Measurements from ENCODE around the gene TMPRSS4. TPM values are rescaled to one million over a fixed set of nuclear protein-coding genes. Genes with fewer than 3 reads are reported as not detected.

Gene TMPRSS4
- total and polyA plus RNA-seq, 7 donors, result 0.12 to 0.47 TPM; not detected in 5

DNA sequence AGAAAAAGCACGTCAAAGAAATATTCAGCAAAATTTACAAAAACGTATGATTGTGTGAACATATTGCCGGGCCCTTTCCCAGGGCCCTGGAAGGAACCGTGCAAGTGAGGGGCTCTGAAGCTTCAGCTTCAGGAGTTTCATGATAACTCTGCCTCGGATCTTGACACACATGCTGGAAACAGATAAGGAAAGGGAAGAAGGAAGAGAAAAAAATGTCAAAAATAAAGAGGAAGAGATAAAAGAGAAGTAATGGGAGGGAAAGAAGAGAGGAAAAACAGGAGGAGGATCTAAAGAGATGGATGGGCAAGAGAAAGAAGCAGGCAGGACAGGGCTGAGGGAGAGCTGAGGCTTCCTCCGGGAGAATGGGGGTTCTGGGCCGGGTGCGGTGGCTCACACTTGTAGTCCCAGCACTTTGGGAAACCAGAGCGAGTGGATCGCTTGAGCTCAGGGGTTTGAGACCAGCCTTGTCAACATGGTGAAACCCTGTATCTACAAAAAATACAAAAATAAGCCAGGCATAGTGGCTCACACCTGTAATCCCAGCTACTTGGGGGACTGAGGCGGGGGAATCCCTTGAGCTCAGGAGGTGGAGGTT lies 2.7 kb upstream of the TMPRSS4 start:
- TF ChIP-seq, protein P1, sequence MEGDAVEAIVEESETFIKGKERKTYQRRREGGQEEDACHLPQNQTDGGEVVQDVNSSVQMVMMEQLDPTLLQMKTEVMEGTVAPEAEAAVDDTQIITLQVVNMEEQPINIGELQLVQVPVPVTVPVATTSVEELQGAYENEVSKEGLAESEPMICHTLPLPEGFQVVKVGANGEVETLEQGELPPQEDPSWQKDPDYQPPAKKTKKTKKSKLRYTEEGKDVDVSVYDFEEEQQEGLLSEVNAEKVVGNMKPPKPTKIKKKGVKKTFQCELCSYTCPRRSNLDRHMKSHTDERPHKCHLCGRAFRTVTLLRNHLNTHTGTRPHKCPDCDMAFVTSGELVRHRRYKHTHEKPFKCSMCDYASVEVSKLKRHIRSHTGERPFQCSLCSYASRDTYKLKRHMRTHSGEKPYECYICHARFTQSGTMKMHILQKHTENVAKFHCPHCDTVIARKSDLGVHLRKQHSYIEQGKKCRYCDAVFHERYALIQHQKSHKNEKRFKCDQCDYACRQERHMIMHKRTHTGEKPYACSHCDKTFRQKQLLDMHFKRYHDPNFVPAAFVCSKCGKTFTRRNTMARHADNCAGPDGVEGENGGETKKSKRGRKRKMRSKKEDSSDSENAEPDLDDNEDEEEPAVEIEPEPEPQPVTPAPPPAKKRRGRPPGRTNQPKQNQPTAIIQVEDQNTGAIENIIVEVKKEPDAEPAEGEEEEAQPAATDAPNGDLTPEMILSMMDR (IDR thresholded peaks at IDR 0.05), result no peak
- DNase-seq (peak in 1 of 2 donors; percentile 17), ATAC-seq (no peak)
- H3K4me3 ChIP-seq, result no peak overlapping the region
- WGBS, 3 donors, result 83 to 90% (median 87%) methylated on average over 11 of the region's 11 CpGs
- no peaks in the 10 kb centered on the region for H3K36me3 ChIP-seq (ENCODE audit: insufficient read depth in 1 of 2, low read depth in 1 of 2)
- no peaks in the 10 kb centered on the region for H3K4me1 ChIP-seq
- H3K27me3 ChIP-seq (ENCODE audit: insufficient read depth in 3 of 3, low read length in 2 of 3), result no peaks in the 10 kb centered on the region
- intact Hi-C loops (cut with DNase I), result no loop called here
- no peaks in the 10 kb centered on the region for H3K9me3 ChIP-seq
- no peak overlapping the region for H3K27ac ChIP-seq

DNA sequence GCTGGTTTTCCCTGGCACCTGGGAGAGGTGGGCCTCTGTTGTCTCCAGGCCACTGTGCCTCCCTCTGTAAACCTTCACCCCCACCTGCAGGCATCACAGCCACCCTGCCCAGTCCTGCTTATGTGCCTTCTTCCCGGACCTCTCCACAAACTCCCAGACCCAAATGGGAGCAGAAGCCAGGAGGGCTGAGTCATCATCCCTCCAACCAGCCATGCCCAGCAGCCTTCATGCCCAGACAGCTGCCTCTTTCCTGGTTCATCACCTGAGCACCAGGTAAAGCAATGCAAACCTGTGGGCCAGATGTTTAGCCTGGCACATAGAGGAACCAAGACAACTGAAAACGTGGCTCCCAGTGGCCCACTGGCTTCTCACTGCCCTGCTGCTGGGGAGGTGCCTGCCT lies 2.1 kb upstream of the TMPRSS4 start:
- no peaks in the 10 kb centered on the region for H3K27me3 ChIP-seq (ENCODE audit: insufficient read depth in 3 of 3, low read length in 2 of 3)
- ATAC-seq (no peak), DNase-seq (peak in 1 of 2 donors; percentile 19)
- 46 to 73% (median 61%) methylated on average over 2 of the region's 2 CpGs for WGBS, 3 donors
- no peaks in the 10 kb centered on the region for H3K9me3 ChIP-seq
- H3K4me3 ChIP-seq, result no peak overlapping the region
- H3K4me1 ChIP-seq, result no peaks in the 10 kb centered on the region
- H3K36me3 ChIP-seq (ENCODE audit: insufficient read depth in 1 of 2, low read depth in 1 of 2), result no peaks in the 10 kb centered on the region
- intact Hi-C loops (cut with DNase I), result no loop called here
- TF ChIP-seq, protein P1 (IDR thresholded peaks at IDR 0.05), result no peak
- no peak overlapping the region for H3K27ac ChIP-seq

DNA sequence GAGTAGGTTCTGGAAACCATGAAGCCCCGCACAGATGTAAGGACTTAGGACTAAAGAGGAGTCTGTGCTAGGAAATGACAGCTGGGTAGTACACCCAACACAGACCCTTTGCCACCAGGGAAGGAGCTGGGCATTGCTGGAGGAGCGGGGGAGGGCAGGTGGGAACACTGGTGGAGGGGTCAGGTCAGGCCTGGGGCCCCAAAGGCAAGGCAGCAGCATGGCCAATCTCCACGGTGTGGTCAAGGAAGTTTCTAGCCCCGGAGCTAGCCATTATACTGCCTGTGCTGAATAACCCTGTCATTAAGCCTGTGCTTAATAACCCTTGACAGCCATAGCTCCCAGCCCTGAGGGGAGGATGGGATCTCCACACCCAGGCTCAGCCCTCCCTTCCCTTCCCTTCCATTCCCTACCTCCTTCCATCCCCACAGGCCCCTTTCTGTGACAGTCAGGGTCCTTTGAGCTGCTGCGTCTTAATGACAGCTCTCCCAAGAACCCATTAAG lies 2.1 kb downstream of the TMPRSS4 start:
- no peak overlapping the region for H3K4me3 ChIP-seq
- no peak overlapping the region for H3K27ac ChIP-seq
- H3K27me3 ChIP-seq (ENCODE audit: insufficient read depth in 3 of 3, low read length in 2 of 3), result no peaks in the 10 kb centered on the region
- H3K4me1 ChIP-seq, result peaks cover 14% of the 10 kb centered on the region
- TF ChIP-seq, protein P1 (IDR thresholded peaks at IDR 0.05), result no peak
- intact Hi-C loops (cut with DNase I), result no loop called here
- WGBS, 3 donors, result 72 to 76% (median 73%) methylated on average over 5 of the region's 5 CpGs
- no peaks in the 10 kb centered on the region for H3K36me3 ChIP-seq (ENCODE audit: insufficient read depth in 1 of 2, low read depth in 1 of 2)
- H3K9me3 ChIP-seq, result no peaks in the 10 kb centered on the region
- no peak for ATAC-seq
- peak in 1 of 2 donors; percentile 25 for DNase-seq

DNA sequence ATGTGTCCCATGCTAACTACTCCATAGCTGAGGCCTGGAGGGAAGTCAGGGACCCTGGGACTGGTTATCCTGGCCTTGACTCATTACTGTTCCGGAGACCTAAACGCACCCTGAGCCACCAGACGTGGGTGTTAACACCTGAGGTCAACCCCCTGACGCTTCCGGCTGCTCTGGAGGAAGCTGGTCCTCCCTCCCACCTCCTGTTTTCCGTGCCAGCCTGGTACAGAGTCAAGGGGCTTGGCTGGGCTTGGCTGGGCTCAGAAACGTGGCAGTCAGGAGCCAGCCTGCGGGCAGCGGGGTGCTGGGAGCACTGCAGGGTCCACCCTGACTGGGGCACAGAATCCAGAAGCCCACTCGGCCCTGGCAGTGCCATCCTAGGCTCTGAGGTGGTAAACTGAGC lies 2.6 kb downstream of the TMPRSS4 start:
- intact Hi-C loops (cut with DNase I), result no loop called here
- TF ChIP-seq, protein P1 (IDR thresholded peaks at IDR 0.05), result no peak
- 76 to 83% (median 77%) methylated on average over 10 of the region's 10 CpGs for WGBS, 3 donors
- Histone ChIP-seq H3K4me1 (peaks cover 17% of the 10 kb centered on the region), H3K27ac (no peak overlapping the region), H3K27me3 (ENCODE audit: insufficient read depth in 3 of 3, low read length in 2 of 3) (no peaks in the 10 kb centered on the region), H3K9me3 (no peaks in the 10 kb centered on the region), H3K36me3 (ENCODE audit: insufficient read depth in 1 of 2, low read depth in 1 of 2) (no peaks in the 10 kb centered on the region), H3K4me3 (no peak overlapping the region)
- ATAC-seq (no peak), DNase-seq (no peak)

DNA sequence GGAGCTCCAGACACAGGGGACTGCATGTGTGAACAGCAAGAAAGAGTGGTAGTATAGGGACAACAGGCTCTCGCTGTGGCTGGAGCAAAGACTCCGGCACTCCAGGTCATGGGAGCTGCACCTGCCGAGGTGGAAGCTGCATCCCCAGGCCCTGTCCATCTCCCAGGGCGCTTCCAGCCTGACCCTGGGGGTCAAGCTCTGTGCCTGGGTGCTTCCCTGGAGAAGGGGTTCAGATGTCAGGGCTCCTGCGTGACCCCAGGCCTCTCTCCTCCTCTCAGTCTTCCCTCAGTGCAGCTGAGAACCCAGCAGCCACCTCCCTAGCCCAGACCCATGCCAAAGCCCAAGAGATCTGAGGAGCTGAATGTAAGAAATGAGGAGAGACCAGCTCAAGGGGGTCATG lies 3.4 kb downstream of the TMPRSS4 start:
- intact Hi-C loops (cut with DNase I), result no loop called here
- TF ChIP-seq, protein P1 (IDR thresholded peaks at IDR 0.05), result no peak
- no peaks in the 10 kb centered on the region for H3K27me3 ChIP-seq (ENCODE audit: insufficient read depth in 3 of 3, low read length in 2 of 3)
- ATAC-seq (no peak), DNase-seq (peak in 1 of 2 donors; percentile 26)
- H3K27ac ChIP-seq, result no peak overlapping the region
- H3K4me3 ChIP-seq, result no peak overlapping the region
- 78 to 88% (median 83%) methylated on average over 5 of the region's 5 CpGs for WGBS, 3 donors
- H3K4me1 ChIP-seq, result peaks cover 21% of the 10 kb centered on the region
- H3K36me3 ChIP-seq (ENCODE audit: insufficient read depth in 1 of 2, low read depth in 1 of 2), result no peaks in the 10 kb centered on the region
- no peaks in the 10 kb centered on the region for H3K9me3 ChIP-seq

All from psoas muscle (tissue), 8 donors.